MM.1S (cell line): ENCODE measurements around the gene ACER2.

Source experiments
- DNase-seq: peaks from one replicate; pipeline ENCODE4 v3.0.0-alpha.2; 2015
- H2AFZ ChIP-seq: fragments of 300-600 bp; sonication (generic); 2 replicates; pipeline ENCODE4 v1.6.0; 2016; ENCODE audit warnings: antibody characterized with exemption, low read length
- H3F3A ChIP-seq: fragments of 300-600 bp; sonication (generic); 2 replicates; pipeline ENCODE4 v1.6.1; 2016; ENCODE audit warnings: mild to moderate bottlenecking, antibody characterized with exemption, low read length, moderate library complexity, mixed read lengths; ENCODE audit not compliant: insufficient read depth
- H3K27ac ChIP-seq: fragments of 300-600 bp; sonication (generic); 2 replicates; pipeline ENCODE4 v1.5.1; 2016; ENCODE audit warnings: mild to moderate bottlenecking, low read length
- H3K27me3 ChIP-seq: fragments of 300-600 bp; sonication (generic); replicated peaks from 2 replicates; pipeline ENCODE4 v1.6.0; 2016; ENCODE audit warnings: low read length; ENCODE audit not compliant: insufficient read depth
- H3K36me3 ChIP-seq: fragments of 300-600 bp; sonication (generic); replicated peaks from 2 replicates; pipeline ENCODE4 v1.6.1; 2016; ENCODE audit warnings: mild to moderate bottlenecking, low read length, mixed read lengths; ENCODE audit not compliant: insufficient read depth
- H3K4me1 ChIP-seq: fragments of 300-600 bp; sonication (generic); 2 replicates; pipeline ENCODE4 v1.6.1; 2016; ENCODE audit warnings: low read length, mixed read lengths
- H3K4me2 ChIP-seq: fragments of 300-600 bp; sonication (generic); 2 replicates; pipeline ENCODE4 v1.6.0; 2016; ENCODE audit warnings: low read depth, low read length
- H3K4me3 ChIP-seq: fragments of 300-600 bp; sonication (generic); 2 replicates; pipeline ENCODE4 v1.5.1; 2016; ENCODE audit warnings: low read length, mixed read lengths
- H3K79me2 ChIP-seq: fragments of 300-600 bp; sonication (generic); 2 replicates; pipeline ENCODE4 v1.6.1; 2016; ENCODE audit warnings: mixed run types, low read length, mixed read lengths
- H3K9ac ChIP-seq: fragments of 300-600 bp; sonication (generic); 2 replicates; pipeline ENCODE4 v1.6.1; 2016; ENCODE audit warnings: low read length, mixed read lengths
- H3K9me2 ChIP-seq: fragments of 300-600 bp; sonication (generic); replicated peaks from 2 replicates; pipeline ENCODE4 v1.6.1; 2016; ENCODE audit warnings: mild to moderate bottlenecking, low read length, mixed read lengths; ENCODE audit not compliant: insufficient read depth
- H3K9me3 ChIP-seq: fragments of 300-600 bp; sonication (generic); replicated peaks from 2 replicates; pipeline ENCODE4 v1.6.1; 2016; ENCODE audit warnings: mild to moderate bottlenecking, low read length, mixed read lengths; ENCODE audit not compliant: insufficient read depth
- H4K20me1 ChIP-seq: fragments of 300-600 bp; sonication (generic); 2 replicates; pipeline ENCODE4 v1.6.1; 2016; ENCODE audit warnings: mild to moderate bottlenecking, low read length, moderate library complexity, mixed read lengths; ENCODE audit not compliant: insufficient read depth
- CTCF ChIP-seq: fragments of 300-600 bp; sonication (generic); IDR thresholded peaks from 2 replicates; pipeline ENCODE4 v1.5.1; 2016; ENCODE audit warnings: antibody characterized with exemption, low read length, mixed read lengths
- EZH2 ChIP-seq: fragments of 300-600 bp; sonication (generic); optimal IDR thresholded peaks from 2 replicates; pipeline ENCODE3; 2017; ENCODE audit warnings: low read depth, mild to moderate bottlenecking, antibody characterized with exemption, low read length, mixed read lengths
- EZH2phosphoT487 ChIP-seq: fragments of 300-600 bp; sonication (generic); IDR thresholded peaks from 2 replicates; pipeline ENCODE4 v1.6.1; 2018; ENCODE audit warnings: antibody characterized with exemption, low read length

Gene ACER2

GRCh38 chr9:19464764-19465585 is 56.2 kb downstream of the ACER2 start:
- H3K9me3 ChIP-seq = no peaks in the 10 kb centered on the region
- H3K36me3 ChIP-seq = no peaks in the 10 kb centered on the region
- H3K9me2 ChIP-seq = no peaks in the 10 kb centered on the region
- peak overlapping the region; percentile 60; the same call in 1 of the 2 replicates for H3K4me2 ChIP-seq
- H3K9ac ChIP-seq = no peak overlapping the region; the same call in 1 of the 2 replicates
- H3K4me1 ChIP-seq = no peaks in the 10 kb centered on the region
- peak; percentile 74 for DNase-seq
- no peaks in the 10 kb centered on the region for H3F3A ChIP-seq
- H3K79me2 ChIP-seq = no peaks in the 10 kb centered on the region
- 0 out of 2 replicates have a peak overlapping the region, but pooled peaks have one; percentile 63 for H2AFZ ChIP-seq
- no peak overlapping the region for H3K27ac ChIP-seq
- H3K4me3 ChIP-seq = peak overlapping the region; percentile 20
- no peaks in the 10 kb centered on the region for H3K27me3 ChIP-seq
- TF ChIP-seq CTCF (peak; percentile 59), EZH2phosphoT487 (no peak)
- H4K20me1 ChIP-seq = no peaks in the 10 kb centered on the region

- no peak for DNase-seq
- no peak for TF ChIP-seq EZH2
- no peak for TF ChIP-seq EZH2phosphoT487
- TF ChIP-seq CTCF = no peak
- no peaks in the 10 kb centered on the region for H3K27me3 ChIP-seq
- no peak overlapping the region for H3K9ac ChIP-seq
- no peaks in the 10 kb centered on the region for H3K36me3 ChIP-seq
- no peaks in the 10 kb centered on the region for H3K4me1 ChIP-seq
- no peaks in the 10 kb centered on the region for H3K9me2 ChIP-seq
- H3K79me2 ChIP-seq = no peaks in the 10 kb centered on the region
- H2AFZ ChIP-seq = no peak overlapping the region
- no peaks in the 10 kb centered on the region for H3F3A ChIP-seq
- H3K27ac ChIP-seq = no peak overlapping the region
- H4K20me1 ChIP-seq = no peaks in the 10 kb centered on the region
- H3K9me3 ChIP-seq = no peaks in the 10 kb centered on the region
- no peak overlapping the region for H3K4me3 ChIP-seq
- H3K4me2 ChIP-seq = no peak overlapping the region
These were observed 56.9 kb downstream of the ACER2 start for GRCh38 chr9:19465586-19466279.

- no peak for TF ChIP-seq EZH2phosphoT487
- no peak for TF ChIP-seq EZH2
- no peak for TF ChIP-seq CTCF
- H3F3A ChIP-seq = no peaks in the 10 kb centered on the region
- no peaks in the 10 kb centered on the region for H3K36me3 ChIP-seq
- DNase-seq = no peak
- H3K9me3 ChIP-seq = no peaks in the 10 kb centered on the region
- H3K9ac ChIP-seq = no peak overlapping the region
- no peaks in the 10 kb centered on the region for H3K79me2 ChIP-seq
- no peaks in the 10 kb centered on the region for H3K4me1 ChIP-seq
- H3K4me2 ChIP-seq = no peak overlapping the region
- H3K4me3 ChIP-seq = no peak overlapping the region
- H4K20me1 ChIP-seq = no peaks in the 10 kb centered on the region
- no peaks in the 10 kb centered on the region for H3K27me3 ChIP-seq
- H3K9me2 ChIP-seq = no peaks in the 10 kb centered on the region
- no peak overlapping the region for H3K27ac ChIP-seq
- no peak overlapping the region for H2AFZ ChIP-seq
These were observed 57.5 kb downstream of the ACER2 start for GRCh38 chr9:19466280-19466639.
